GM23338 (cell line): ENCODE data around the gene CHST2. TPM values are rescaled to one million over a fixed set of nuclear protein-coding genes. Genes with fewer than 3 reads are reported as not detected.
A peak's percentile ranks its signal among the peaks of the same experiment; 100 is the strongest.

ENCODE experiments used
- ATAC-seq: fragments of 200-7000 bp; cut with Tn5 transposase; 3 replicates; pipeline ENCODE4 v1.9.1; 2020
- DNase-seq: peaks from one replicate; pipeline ENCODE4 v3.0.0-alpha.2; 2015; ENCODE audit warnings: low spot score
- H2AFZ ChIP-seq: fragments of 200-600 bp; sonication (generic); 2 replicates; pipeline ENCODE4 v1.8.0; 2016; ENCODE audit warnings: antibody characterized with exemption, mild to moderate bottlenecking, moderate library complexity
- H3F3A ChIP-seq: fragments of 200-600 bp; sonication (generic); replicated peaks from 2 replicates; pipeline ENCODE4 v1.8.0; 2017; ENCODE audit warnings: antibody characterized with exemption, mixed run types, low read depth
- H3K27ac ChIP-seq: fragments of 200-600 bp; sonication (generic); 2 replicates; pipeline ENCODE4 v1.6.1; 2016; ENCODE audit warnings: low read depth
- H3K27me3 ChIP-seq: fragments of 200-600 bp; sonication (generic); 2 replicates; pipeline ENCODE4 v1.8.0; 2016; ENCODE audit warnings: mild to moderate bottlenecking, mixed run types, moderate library complexity; ENCODE audit not compliant: insufficient read depth
- H3K36me3 ChIP-seq: fragments of 200-600 bp; sonication (generic); 2 replicates; pipeline ENCODE4 v1.8.0; 2016; ENCODE audit warnings: mild to moderate bottlenecking; ENCODE audit not compliant: insufficient read depth
- H3K4me1 ChIP-seq: fragments of 200-600 bp; sonication (generic); 2 replicates; pipeline ENCODE4 v1.8.0; 2016; ENCODE audit warnings: mild to moderate bottlenecking, moderate library complexity; ENCODE audit not compliant: insufficient read depth
- H3K4me2 ChIP-seq: fragments of 200-600 bp; sonication (generic); 2 replicates; pipeline ENCODE4 v1.7.1; 2017; ENCODE audit warnings: mixed run types
- H3K4me3 ChIP-seq: fragments of 200-600 bp; sonication (generic); 2 replicates; pipeline ENCODE4 v1.6.1; 2016; ENCODE audit warnings: mixed run types
- H3K79me2 ChIP-seq: fragments of 200-600 bp; sonication (generic); replicated peaks from 2 replicates; pipeline ENCODE4 v1.8.0; 2017; ENCODE audit warnings: mild to moderate bottlenecking; ENCODE audit not compliant: insufficient read depth
- H3K9me2 ChIP-seq: fragments of 200-600 bp; sonication (generic); 2 replicates; pipeline ENCODE4 v1.8.0; 2017; ENCODE audit not compliant: insufficient read depth
- H4K20me1 ChIP-seq: fragments of 200-600 bp; sonication (generic); replicated peaks from 2 replicates; pipeline ENCODE4 v1.8.0; 2017; ENCODE audit warnings: mild to moderate bottlenecking; ENCODE audit not compliant: insufficient read depth
- H3K27ac Mint-ChIP-seq: 2 replicates; pipeline ENCODE4 v1.8.0; 2020; ENCODE audit warnings: inconsistent platforms, mild to moderate bottlenecking, moderate library complexity, mixed read lengths
- H3K27me3 Mint-ChIP-seq: 3 replicates; pipeline ENCODE4 v1.8.0; 2022; ENCODE audit warnings: low read depth, mild to moderate bottlenecking, moderate library complexity, mixed read lengths, inconsistent platforms; ENCODE audit not compliant: insufficient read depth, poor library complexity
- H3K36me3 Mint-ChIP-seq: 3 replicates; pipeline ENCODE4 v1.8.0; 2021; ENCODE audit warnings: low read depth, mild to moderate bottlenecking, inconsistent platforms, moderate library complexity, mixed read lengths
- H3K4me1 Mint-ChIP-seq: 3 replicates; pipeline ENCODE4 v1.8.0; 2020; ENCODE audit warnings: mild to moderate bottlenecking, inconsistent platforms, mixed read lengths
- H3K4me3 Mint-ChIP-seq: 3 replicates; pipeline ENCODE4 v1.8.0; 2021; ENCODE audit warnings: moderate library complexity, mild to moderate bottlenecking, inconsistent platforms, mixed read lengths
- H3K9me3 Mint-ChIP-seq: 3 replicates; pipeline ENCODE4 v1.8.0; 2020; ENCODE audit warnings: moderate library complexity, mild to moderate bottlenecking, inconsistent platforms, mixed read lengths
- CREB1 ChIP-seq: fragments of 250-450 bp; sonication (Bioruptor Pico); IDR thresholded peaks from 2 replicates; pipeline ENCODE4 v1.5.0; 2020; ENCODE audit warnings: low read depth, mild to moderate bottlenecking, moderate library complexity
- CTCF ChIP-seq, 2 experiments: fragments of 200-600 bp in 1 of 2; sonication (generic) in 1 of 2; conservative IDR thresholded peaks; 2 replicates each; pipeline versions ENCODE4 v1.5.1 to v1.6.1; 2016 to 2017; ENCODE audit warnings: antibody characterized with exemption in 2 of 2, low read depth in 2 of 2, mild to moderate bottlenecking in 2 of 2, moderate library complexity in 1 of 2
- ETS1 ChIP-seq: IDR thresholded peaks from 2 replicates; pipeline ENCODE4 v1.6.1; 2016; ENCODE audit warnings: antibody characterized with exemption
- EZH2phosphoT487 ChIP-seq: fragments of 200-600 bp; sonication (generic); IDR thresholded peaks from one replicate; pipeline ENCODE4 v1.8.1; 2018; ENCODE audit warnings: antibody characterized with exemption; ENCODE audit not compliant: unreplicated experiment
- NANOG ChIP-seq: IDR thresholded peaks from 2 replicates; pipeline ENCODE4 v1.6.1; 2016; ENCODE audit warnings: antibody characterized with exemption, borderline replicate concordance
- POLR2AphosphoS5 ChIP-seq: IDR thresholded peaks from 2 replicates; pipeline ENCODE4 v1.6.1; 2016; ENCODE audit warnings: antibody characterized with exemption, low read depth
- ZNF114 ChIP-seq: fragments of 250-450 bp; sonication (Bioruptor Pico); IDR thresholded peaks from 2 replicates; pipeline ENCODE4 v1.5.0; 2020; ENCODE audit warnings: mild to moderate bottlenecking, moderate library complexity
- ZNF462 ChIP-seq: fragments of 250-450 bp; sonication (Bioruptor Pico); IDR thresholded peaks from 2 replicates; pipeline ENCODE4 v1.5.0; 2020; ENCODE audit warnings: mild to moderate bottlenecking, moderate library complexity
- polyA plus RNA-seq: library from polyadenylated mRNA; unstranded; fragments of >200 nt; fragmentation: Nextera tagmentation; extraction: Ambion mirVana; gene quantifications from 2 replicates; pipeline ENCODE4 v1.2.1, GENCODE V29; 2016
- total RNA-seq: library from RNA; depleted of rRNA; stranded (reverse); fragments of >200 nt; shearing (Covaris generic); gene quantifications from 2 replicates; pipeline ENCODE4 v1.2.3, GENCODE V29; 2014

The CHST2 gene
- total and polyA plus RNA-seq, 2 experiments from 2014 or later: 4.1 to 28.3 TPM

- TF ChIP-seq EZH2phosphoT487: no peak
- no peak for TF ChIP-seq ETS1
- no peak for TF ChIP-seq ZNF462 (CRISPR knock-in tag)
- TF ChIP-seq NANOG: no peak
- no peak for TF ChIP-seq POLR2AphosphoS5
Observed at GRCh38 chr3:143090486-143090885, 29.1 kb upstream of the CHST2 start (continued).

- Histone ChIP-seq H3K4me2 (no peak overlapping the region), H3K4me3 (no peak overlapping the region), H2AFZ (peak overlapping the region; percentile 66; the same call in 1 of the 2 replicates), H3K4me1 (no peaks in the 10 kb centered on the region), H3K27me3 (no peaks in the 10 kb centered on the region), H3K79me2 (no peaks in the 10 kb centered on the region), H3K27ac (no peak overlapping the region), H3K9me2 (no peaks in the 10 kb centered on the region), H3K36me3 (no peaks in the 10 kb centered on the region), H4K20me1 (no peaks in the 10 kb centered on the region), H3F3A (no peaks in the 10 kb centered on the region)
- Mint-ChIP-seq H3K4me1 (peaks cover 2% of the 10 kb centered on the region; the same call in 1 of the 3 replicates), H3K4me3 (no peak overlapping the region), H3K27ac (no peak overlapping the region), H3K9me3 (peaks cover 37% of the 10 kb centered on the region), H3K27me3 (peaks cover 7% of the 10 kb centered on the region), H3K36me3 (peaks cover 11% of the 10 kb centered on the region; the same call in 2 of the 3 replicates)
- ATAC-seq: no peak
- no peak for DNase-seq
- TF ChIP-seq POLR2AphosphoS5 (no peak), ETS1 (no peak), NANOG (no peak), CTCF (conservative IDR thresholded peaks at IDR 0.05; ENCODE audit: low read depth in 2 of 2) (no peak), CREB1 (CRISPR knock-in tag) (no peak), ZNF114 (no peak)
Observed at GRCh38 chr3:143090976-143091837, 28.4 kb upstream of the CHST2 start.
